Activated CD4-positive, alpha-beta T cell treated with anti-CD3 and anti-CD28 coated beads, Interleukin-2, amount 10 ng/mL, durations not matched to agents 7 days and 5 days (primary cell): ENCODE results near the gene DRC3. TPM values are rescaled to one million over a fixed set of nuclear protein-coding genes. Genes with fewer than 3 reads are reported as not detected.

ENCODE experiments used
- CTCF ChIA-PET: fragments of 350-600 bp; sonication (Branson Sonifier 250); formaldehyde crosslinking; loops from one replicate; lab custom pipeline; 2021; ENCODE audit warnings: antibody characterized with exemption; lab: Charles Lee
- POLR2A ChIA-PET: fragments of 350-600 bp; sonication (Branson Sonifier 250); formaldehyde crosslinking; loops from one replicate; lab custom pipeline; 2021; ENCODE audit warnings: antibody characterized with exemption; lab: Charles Lee
- DNase-seq: peaks from one replicate; pipeline ENCODE4 v3.0.0-alpha.2; 2020
- H3K27ac Mint-ChIP-seq: one replicate; pipeline ENCODE4 v1.8.0; 2021; ENCODE audit warnings: mild to moderate bottlenecking, moderate library complexity, mixed read lengths
- H3K27me3 Mint-ChIP-seq: one replicate; pipeline ENCODE4 v1.8.0; 2021; ENCODE audit warnings: mixed read lengths
- H3K36me3 Mint-ChIP-seq: one replicate; pipeline ENCODE4 v1.8.0; 2021; ENCODE audit warnings: low read depth, mixed read lengths
- H3K4me1 Mint-ChIP-seq: one replicate; pipeline ENCODE4 v1.8.0; 2021; ENCODE audit warnings: mixed read lengths
- H3K4me3 Mint-ChIP-seq: one replicate; pipeline ENCODE4 v1.8.0; 2021; ENCODE audit warnings: mild to moderate bottlenecking, moderate library complexity, mixed read lengths
- H3K9me3 Mint-ChIP-seq: one replicate; pipeline ENCODE4 v1.8.0; 2021; ENCODE audit warnings: mixed read lengths
- total RNA-seq, 2 experiments: library from RNA; stranded (reverse); gene quantifications; one replicate each; pipeline ENCODE4 v1.2.3, GENCODE V29; 2021

The DRC3 gene
- total RNA-seq, 2 experiments from 2014 or later = 0.06 TPM; not detected in 1

DNA sequence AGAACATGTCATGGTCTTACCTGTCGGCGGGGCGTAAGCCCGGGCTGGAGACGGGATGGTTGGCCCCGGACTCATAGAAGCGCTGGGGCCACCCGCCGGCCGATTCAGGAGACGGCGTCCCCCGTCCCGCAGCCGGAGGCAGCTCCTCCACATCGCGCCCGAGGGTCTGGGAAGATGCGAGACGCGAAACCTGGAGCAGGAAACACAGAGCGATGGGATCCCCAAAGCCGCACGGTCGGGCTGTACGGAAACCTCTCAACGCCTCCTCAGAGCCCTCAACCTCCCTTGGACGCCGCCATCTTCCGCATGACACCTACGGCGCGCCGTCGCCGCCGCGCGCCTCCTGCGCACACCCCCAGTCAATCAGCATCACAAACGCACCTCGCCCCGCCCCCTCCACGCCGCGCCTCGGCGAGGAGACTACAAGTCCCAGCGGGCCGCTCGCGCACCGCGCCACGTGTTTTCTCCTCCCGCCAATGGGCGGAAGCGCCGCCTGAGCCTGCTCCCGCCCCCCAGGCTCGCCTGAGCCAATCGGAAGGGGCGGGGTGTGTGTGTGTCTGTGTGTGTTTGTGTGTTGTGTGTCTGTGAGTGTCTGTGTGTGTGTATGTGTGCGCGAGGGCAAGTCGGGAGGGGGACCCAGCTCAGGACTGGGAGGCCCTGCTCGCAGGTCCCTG, 66.3 kb downstream of the DRC3 start, which contains the start of the genes ATPAF2 and GID4:
TSS of gene ATPAF2 (minus strand) at position 308 of the 674 bp plus-strand sequence. CDS start at position 153, 155 bp downstream.
TSS of gene GID4 (plus strand) at position 548 of the 674 bp plus-strand sequence. CDS start at position 605, 57 bp downstream.
- Mint-ChIP-seq H3K9me3 (no peaks in the 10 kb centered on the region), H3K36me3 (peaks cover 4% of the 10 kb centered on the region), H3K27ac (peak within 1 kb of the TSS; percentile 93), H3K27me3 (no peaks in the 10 kb centered on the region), H3K4me3 (peak within 1 kb of the TSS; percentile 94), H3K4me1 (peaks cover 47% of the 10 kb centered on the region)
- ChIA-PET POLR2A (no interaction called here), CTCF (interaction anchor here (1.5 kb wide), 1 partner anchor 148 kb away, joined by 4 read pairs; no protein-coding TSS in a partner anchor)
- DNase-seq = peak; percentile 100

DNA sequence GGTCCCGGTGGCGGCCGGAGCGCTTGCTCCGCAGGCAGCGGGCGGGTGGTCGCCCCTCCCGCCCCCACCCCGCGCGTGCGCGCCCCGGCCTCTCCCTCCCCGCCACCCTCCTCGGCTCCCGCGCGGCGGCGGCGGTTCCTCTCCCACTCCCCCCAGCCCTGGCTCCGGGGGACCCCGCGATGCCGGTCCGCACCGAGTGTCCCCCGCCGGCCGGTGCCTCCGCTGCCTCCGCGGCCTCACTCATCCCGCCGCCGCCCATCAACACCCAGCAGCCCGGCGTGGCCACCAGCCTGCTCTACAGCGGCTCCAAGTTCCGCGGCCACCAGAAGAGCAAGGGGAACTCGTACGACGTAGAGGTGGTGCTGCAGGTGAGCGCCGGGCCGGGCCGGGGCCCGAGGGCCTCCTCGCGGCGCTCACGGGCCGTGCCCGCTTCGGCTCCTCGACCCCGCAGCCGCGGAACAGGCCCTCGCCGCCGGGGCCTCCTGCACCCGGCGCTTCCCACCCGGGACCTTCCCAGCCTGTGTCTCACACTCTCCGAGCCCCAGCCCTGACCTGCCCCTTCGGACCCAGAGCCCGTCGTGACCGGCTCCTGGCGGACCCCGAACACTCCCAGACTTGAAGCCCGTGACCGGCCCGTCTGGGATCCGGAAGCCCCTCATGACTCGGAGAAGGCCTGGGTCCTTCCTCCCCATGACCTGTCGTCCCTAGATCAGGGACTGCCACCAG, 67.0 kb downstream of the DRC3 start:
- H3K4me3 Mint-ChIP-seq = peak overlapping the region; percentile 94
- peaks cover 47% of the 10 kb centered on the region for H3K4me1 Mint-ChIP-seq
- CTCF ChIA-PET = no interaction called here
- no peak for DNase-seq
- no peaks in the 10 kb centered on the region for H3K9me3 Mint-ChIP-seq
- H3K27me3 Mint-ChIP-seq = no peaks in the 10 kb centered on the region
- peak overlapping the region; percentile 93 for H3K27ac Mint-ChIP-seq
- H3K36me3 Mint-ChIP-seq = peaks cover 4% of the 10 kb centered on the region
- POLR2A ChIA-PET = no interaction called here

DNA sequence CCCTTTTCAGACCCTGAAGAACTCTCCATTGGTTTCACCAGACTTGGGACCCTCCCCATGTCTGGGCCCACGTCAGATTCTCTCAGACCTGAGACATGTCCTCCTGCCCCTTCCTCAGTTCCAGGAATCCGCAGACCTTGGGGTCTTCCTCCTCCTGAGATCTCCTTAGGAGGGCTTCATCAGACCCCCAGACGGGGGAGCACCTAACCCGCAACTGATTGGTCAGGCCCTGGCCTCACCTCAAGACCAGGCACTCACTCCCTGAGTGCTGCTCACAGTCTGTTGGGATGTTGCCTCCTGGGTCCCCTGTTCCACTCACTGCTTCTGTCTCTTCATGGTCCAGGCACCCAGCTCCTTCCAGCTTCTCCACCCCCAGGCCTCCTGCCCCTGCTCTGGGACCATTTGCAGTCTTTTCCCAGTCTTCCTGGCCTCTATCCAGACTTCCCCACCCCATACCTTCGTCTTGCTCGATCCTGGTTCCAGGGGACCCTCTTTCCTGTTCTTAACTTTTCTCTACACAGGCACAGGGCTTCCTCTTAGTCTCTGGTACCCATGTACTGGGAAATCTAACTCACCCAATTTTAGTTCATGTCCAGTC, 67.7 kb downstream of the DRC3 start:
- no peak for DNase-seq
- Mint-ChIP-seq H3K27ac (peak overlapping the region; percentile 83), H3K36me3 (peaks cover 4% of the 10 kb centered on the region), H3K4me1 (peaks cover 47% of the 10 kb centered on the region), H3K9me3 (no peaks in the 10 kb centered on the region), H3K4me3 (peak overlapping the region; percentile 86), H3K27me3 (no peaks in the 10 kb centered on the region)
- POLR2A ChIA-PET = no interaction called here
- CTCF ChIA-PET = no interaction called here

DNA sequence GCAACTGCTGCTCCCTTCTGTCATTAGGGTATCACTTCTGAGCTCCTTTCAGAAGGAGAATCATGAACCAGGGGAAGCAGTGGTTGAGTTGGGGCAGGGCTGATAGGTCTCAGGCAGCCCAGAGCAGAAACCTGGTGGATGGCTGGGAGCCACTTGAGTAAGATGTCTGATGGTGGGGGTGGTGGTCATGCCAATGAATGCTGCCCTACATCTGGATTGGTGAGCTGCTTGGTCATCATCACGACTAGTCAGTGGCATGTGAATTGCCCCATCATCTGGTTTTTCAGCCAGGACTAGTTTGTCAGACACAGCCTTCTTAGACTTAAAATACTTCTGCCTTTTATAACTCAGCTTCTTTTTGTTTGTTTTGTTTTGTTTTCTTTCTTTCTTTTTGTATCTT, 69.1 kb downstream of the DRC3 start:
- Mint-ChIP-seq H3K36me3 (peaks cover 5% of the 10 kb centered on the region), H3K27ac (no peak overlapping the region), H3K9me3 (no peaks in the 10 kb centered on the region), H3K4me3 (peak overlapping the region; percentile 86), H3K27me3 (no peaks in the 10 kb centered on the region), H3K4me1 (peaks cover 43% of the 10 kb centered on the region)
- ChIA-PET POLR2A (no interaction called here), CTCF (no interaction called here)
- no peak for DNase-seq

DNA sequence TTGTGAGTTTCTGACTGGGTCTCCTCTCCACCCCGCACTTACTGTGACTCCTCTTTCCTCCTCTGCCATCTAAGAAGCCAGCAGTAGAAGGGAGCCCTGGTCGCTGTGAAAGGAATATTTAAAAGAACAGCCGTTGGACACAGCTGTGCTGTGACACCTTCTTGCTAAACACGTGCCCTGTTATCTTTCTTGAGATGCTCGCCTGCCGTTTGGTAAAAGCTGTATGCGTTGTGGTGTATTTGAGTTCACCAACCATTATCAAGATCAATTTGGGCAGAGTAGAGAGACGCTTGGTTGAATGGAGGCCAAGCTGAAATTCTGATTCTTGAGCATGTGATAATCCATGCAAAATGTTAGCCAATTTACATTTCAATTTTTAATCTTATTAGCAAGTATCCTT, 70.3 kb downstream of the DRC3 start:
- no peak overlapping the region for H3K4me3 Mint-ChIP-seq

DNA sequence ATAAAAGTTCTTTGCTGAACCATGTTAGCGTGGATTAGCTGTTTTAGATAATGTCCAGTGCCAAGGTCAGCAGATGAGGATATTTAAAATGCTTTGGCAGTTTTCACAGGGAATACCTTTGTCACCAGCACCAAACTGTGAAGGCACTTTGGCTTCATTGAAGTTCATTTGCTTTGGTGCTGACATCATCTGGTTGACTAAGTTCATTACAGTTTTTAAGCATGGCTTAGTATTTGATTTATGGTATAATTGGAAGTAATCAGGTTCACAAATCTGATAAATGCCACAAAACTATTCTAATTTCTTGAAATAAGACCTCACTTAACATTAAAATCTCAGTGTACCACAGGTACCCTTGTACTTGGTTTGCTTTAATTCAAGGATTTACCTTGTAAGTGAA, 70.8 kb downstream of the DRC3 start:
- ChIA-PET POLR2A (no interaction called here), CTCF (interaction anchor here (0.9 kb wide), 1 partner anchor 9 kb away, joined by 3 read pairs; no protein-coding TSS in a partner anchor)
- DNase-seq = no peak
- Mint-ChIP-seq H3K36me3 (peaks cover 12% of the 10 kb centered on the region), H3K27ac (no peak overlapping the region), H3K27me3 (no peaks in the 10 kb centered on the region), H3K4me1 (peaks cover 29% of the 10 kb centered on the region), H3K4me3 (no peak overlapping the region), H3K9me3 (no peaks in the 10 kb centered on the region)

More for the DNA sequence above, 70.3 kb downstream of the DRC3 start:
- no peak overlapping the region for H3K27ac Mint-ChIP-seq
- peaks cover 12% of the 10 kb centered on the region for H3K36me3 Mint-ChIP-seq
- ChIA-PET POLR2A (no interaction called here), CTCF (interaction anchor here (0.9 kb wide), 1 partner anchor 8 kb away, joined by 3 read pairs; no protein-coding TSS in a partner anchor)
- H3K9me3 Mint-ChIP-seq = no peaks in the 10 kb centered on the region
- DNase-seq = no peak
- H3K27me3 Mint-ChIP-seq = no peaks in the 10 kb centered on the region
- H3K4me1 Mint-ChIP-seq = peaks cover 32% of the 10 kb centered on the region

DNA sequence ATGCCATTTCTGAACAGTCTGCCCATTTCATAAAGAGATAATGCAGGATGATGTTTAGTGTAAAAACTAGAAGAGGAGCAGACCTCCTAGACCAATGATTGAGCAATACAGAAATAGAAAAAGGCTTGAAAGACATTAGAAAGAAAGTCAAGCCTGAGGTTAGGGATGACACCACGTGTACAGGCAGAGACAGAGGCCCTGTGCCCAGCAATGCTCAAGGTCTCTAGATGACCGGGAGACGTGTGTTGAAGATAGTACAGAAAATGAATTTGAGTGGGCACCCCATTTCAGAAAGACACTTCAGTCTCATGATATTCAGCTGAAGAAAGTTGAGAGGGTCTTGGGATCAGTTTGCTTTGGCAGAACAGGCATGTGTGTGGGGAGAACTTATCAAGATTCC, 71.9 kb downstream of the DRC3 start:
- ChIA-PET CTCF (interaction anchor here (0.9 kb wide), 1 partner anchor 9 kb away, joined by 4 read pairs; no protein-coding TSS in a partner anchor), POLR2A (no interaction called here)
- H3K4me3 Mint-ChIP-seq = no peak overlapping the region
- H3K27ac Mint-ChIP-seq = no peak overlapping the region
- no peaks in the 10 kb centered on the region for H3K27me3 Mint-ChIP-seq
- no peaks in the 10 kb centered on the region for H3K9me3 Mint-ChIP-seq
- DNase-seq = no peak
- H3K4me1 Mint-ChIP-seq = peaks cover 26% of the 10 kb centered on the region
- peaks cover 12% of the 10 kb centered on the region for H3K36me3 Mint-ChIP-seq

DNA sequence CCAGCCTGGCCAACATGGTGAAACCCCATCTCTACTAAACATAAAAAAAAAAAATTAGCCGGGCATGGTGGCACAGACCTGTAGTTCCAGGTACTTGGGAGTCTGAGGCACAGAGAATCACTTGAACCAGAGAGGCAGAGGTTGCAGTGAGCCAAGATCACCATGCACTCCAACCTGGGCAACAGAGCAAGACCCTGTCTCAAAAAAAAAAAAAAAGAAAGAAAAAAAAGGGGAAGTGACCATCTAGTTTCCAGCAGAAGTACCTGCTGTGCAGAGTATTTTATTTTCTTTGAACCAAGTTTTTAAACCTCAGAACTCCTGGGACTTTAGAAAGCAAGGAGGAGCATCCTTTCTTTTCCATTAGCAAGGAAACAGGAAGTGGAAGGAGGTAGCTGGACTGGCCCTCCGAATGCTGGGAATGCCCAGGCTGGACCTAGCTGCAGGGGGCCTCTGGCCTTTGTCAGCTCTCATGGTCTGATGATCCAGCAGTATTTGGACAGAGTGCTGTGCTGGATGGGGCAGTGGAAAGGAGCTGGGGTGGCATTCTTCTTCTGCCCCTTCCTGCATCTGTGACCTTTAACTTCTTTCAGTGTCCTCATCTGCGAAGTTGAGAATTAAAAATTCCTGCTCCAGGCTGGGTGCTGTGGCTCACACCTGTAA, 73.2 kb downstream of the DRC3 start:
- Mint-ChIP-seq H3K9me3 (no peaks in the 10 kb centered on the region), H3K27ac (no peak overlapping the region), H3K27me3 (no peaks in the 10 kb centered on the region), H3K4me1 (peaks cover 17% of the 10 kb centered on the region), H3K4me3 (no peak overlapping the region), H3K36me3 (peaks cover 12% of the 10 kb centered on the region)
- no peak for DNase-seq
- POLR2A ChIA-PET = no interaction called here
- CTCF ChIA-PET = interaction anchor here (0.7 kb wide), 1 partner anchor 13 kb away, joined by 3 read pairs; no protein-coding TSS in a partner anchor

DNA sequence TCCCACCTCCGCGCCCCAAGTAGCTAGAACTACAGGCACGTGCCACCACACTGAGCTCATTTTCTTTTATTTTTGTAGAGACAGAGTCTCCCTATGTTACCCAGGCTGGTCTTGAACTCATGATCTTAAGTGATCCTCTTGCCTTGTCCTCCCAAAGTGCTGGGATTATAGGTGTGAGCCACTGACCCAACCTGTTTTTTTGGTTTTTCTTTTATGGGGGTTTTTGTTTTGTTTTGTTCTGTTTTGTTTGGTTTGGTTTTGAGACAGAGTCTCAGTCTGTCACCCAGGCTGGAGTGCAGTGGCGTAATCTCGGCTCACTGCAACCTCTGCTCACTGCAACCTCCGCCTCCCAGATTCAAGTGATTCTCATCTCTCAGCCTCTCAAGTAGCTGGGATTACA, 82.9 kb downstream of the DRC3 start:
- DNase-seq = no peak
- no peaks in the 10 kb centered on the region for H3K9me3 Mint-ChIP-seq
- peaks cover 4% of the 10 kb centered on the region for H3K4me1 Mint-ChIP-seq
- ChIA-PET POLR2A (no interaction called here), CTCF (no interaction called here)
- H3K4me3 Mint-ChIP-seq = no peak overlapping the region
- H3K27ac Mint-ChIP-seq = no peak overlapping the region
- no peaks in the 10 kb centered on the region for H3K27me3 Mint-ChIP-seq
- peaks cover 29% of the 10 kb centered on the region for H3K36me3 Mint-ChIP-seq

DNA sequence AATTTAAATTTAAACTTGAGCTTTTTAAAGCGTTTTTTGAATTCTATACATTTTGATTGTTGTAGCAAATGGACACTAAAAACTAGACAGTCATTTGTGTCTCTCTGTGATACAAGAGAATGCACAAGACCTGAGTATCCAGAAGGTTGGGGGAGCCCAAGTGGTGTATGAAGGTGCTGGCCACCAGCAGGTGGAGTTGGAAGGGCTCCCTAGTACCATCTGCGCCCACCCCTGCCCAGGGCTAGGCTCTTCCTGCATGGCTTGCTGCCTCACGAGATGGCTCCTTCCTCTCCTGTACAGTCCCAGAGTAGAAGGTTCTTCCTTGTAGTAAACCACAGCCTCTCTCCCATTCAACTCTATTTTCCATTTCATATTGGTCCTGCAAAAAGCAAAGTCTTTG, 83.6 kb downstream of the DRC3 start:
- H3K4me3 Mint-ChIP-seq = no peak overlapping the region
- ChIA-PET POLR2A (no interaction called here), CTCF (no interaction called here)
- H3K36me3 Mint-ChIP-seq = peaks cover 29% of the 10 kb centered on the region
- peaks cover 4% of the 10 kb centered on the region for H3K4me1 Mint-ChIP-seq
- DNase-seq = no peak
- no peak overlapping the region for H3K27ac Mint-ChIP-seq
- H3K27me3 Mint-ChIP-seq = no peaks in the 10 kb centered on the region
- H3K9me3 Mint-ChIP-seq = no peaks in the 10 kb centered on the region

DNA sequence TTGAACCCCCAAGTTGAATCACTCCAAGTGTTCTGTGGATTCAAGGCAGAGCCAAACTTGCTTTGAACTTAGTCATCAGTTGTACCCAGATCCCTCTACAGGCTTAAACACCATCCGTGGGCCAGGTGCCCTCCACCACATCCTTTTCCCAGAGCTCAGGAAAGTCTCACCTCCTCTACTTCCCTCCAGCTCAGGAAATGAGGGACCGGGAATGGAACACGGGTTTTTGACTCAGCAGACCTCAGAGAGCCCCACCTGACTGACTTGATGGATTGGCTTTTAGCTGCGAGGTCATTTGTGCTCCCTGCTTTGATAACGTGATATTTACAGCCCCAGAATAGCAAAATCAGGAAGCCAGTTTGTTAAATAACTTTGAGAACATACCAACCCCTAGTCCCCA, 86.6 kb downstream of the DRC3 start:
- POLR2A ChIA-PET = no interaction called here
- peaks cover 4% of the 10 kb centered on the region for H3K4me1 Mint-ChIP-seq
- CTCF ChIA-PET = interaction anchor here (0.6 to 1.1 kb wide), 2 partner anchors 14 to 36 kb away, joined by 3 read pairs; no protein-coding TSS in a partner anchor
- no peak overlapping the region for H3K4me3 Mint-ChIP-seq
- H3K9me3 Mint-ChIP-seq = no peaks in the 10 kb centered on the region
- no peak for DNase-seq
- no peak overlapping the region for H3K27ac Mint-ChIP-seq
- peaks cover 27% of the 10 kb centered on the region for H3K36me3 Mint-ChIP-seq
- H3K27me3 Mint-ChIP-seq = no peaks in the 10 kb centered on the region

DNA sequence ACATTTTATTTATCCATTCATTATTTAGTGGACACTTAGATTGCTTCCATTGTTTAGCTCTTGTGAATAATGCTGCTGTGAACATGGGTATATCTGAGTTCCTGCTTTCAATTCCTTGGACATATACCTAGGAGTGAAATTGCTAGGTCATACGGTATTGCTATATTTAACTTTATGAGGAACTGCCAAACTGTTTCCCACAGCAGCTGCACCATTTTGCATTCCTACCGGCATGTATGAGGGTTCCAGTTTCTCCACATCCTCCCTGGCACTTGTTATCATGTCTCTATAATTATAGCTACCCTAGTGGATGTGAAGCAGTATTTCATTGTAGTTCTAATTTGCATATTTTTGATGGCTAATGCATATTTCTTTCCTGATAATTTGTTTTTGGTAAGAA, 91.4 kb downstream of the DRC3 start:
- DNase-seq = no peak
- peaks cover 15% of the 10 kb centered on the region for H3K36me3 Mint-ChIP-seq
- H3K4me1 Mint-ChIP-seq = peaks cover 3% of the 10 kb centered on the region
- H3K4me3 Mint-ChIP-seq = no peak overlapping the region
- H3K27me3 Mint-ChIP-seq = no peaks in the 10 kb centered on the region
- POLR2A ChIA-PET = no interaction called here
- H3K27ac Mint-ChIP-seq = no peak overlapping the region
- CTCF ChIA-PET = no interaction called here
- no peaks in the 10 kb centered on the region for H3K9me3 Mint-ChIP-seq
